ENCODE measurements around the gene ZNF345.

The ZNF345 gene

GRCh38 chr19:36876993-36877938 lies 26.6 kb downstream of the ZNF345 start:
- H3K4me1 Mint-ChIP-seq = no peaks in the 10 kb centered on the region
- no peak for DNase-seq
- no peak overlapping the region for H3K27ac Mint-ChIP-seq
- H3K4me3 Mint-ChIP-seq = no peak overlapping the region
- H3K9me3 Mint-ChIP-seq = peaks cover 57% of the 10 kb centered on the region
- peaks cover 47% of the 10 kb centered on the region for H3K36me3 Mint-ChIP-seq
- H3K27me3 Mint-ChIP-seq = no peaks in the 10 kb centered on the region
- CTCF ChIA-PET = no interaction called here

- CTCF ChIA-PET = interaction anchor here (0.7 kb wide), 1 partner anchor 91 kb away, joined by 3 read pairs; no protein-coding TSS in a partner anchor
- no peak overlapping the region for H3K4me3 Mint-ChIP-seq
- H3K9me3 Mint-ChIP-seq = peaks cover 77% of the 10 kb centered on the region
- no peaks in the 10 kb centered on the region for H3K27me3 Mint-ChIP-seq
- H3K27ac Mint-ChIP-seq = no peak overlapping the region
- DNase-seq = no peak
- peaks cover 71% of the 10 kb centered on the region for H3K36me3 Mint-ChIP-seq
- no peaks in the 10 kb centered on the region for H3K4me1 Mint-ChIP-seq
These were observed 41.2 kb downstream of the ZNF345 start for GRCh38 chr19:36891768-36892357.

- DNase-seq = no peak
- CTCF ChIA-PET = no interaction called here
- H3K27ac Mint-ChIP-seq = no peak overlapping the region
- H3K27me3 Mint-ChIP-seq = no peaks in the 10 kb centered on the region
- H3K4me1 Mint-ChIP-seq = no peaks in the 10 kb centered on the region
- H3K36me3 Mint-ChIP-seq = peaks cover 82% of the 10 kb centered on the region
- H3K4me3 Mint-ChIP-seq = no peak overlapping the region
- H3K9me3 Mint-ChIP-seq = peaks cover 78% of the 10 kb centered on the region
These were observed 44.2 kb downstream of the ZNF345 start for GRCh38 chr19:36894849-36895383.

GRCh38 chr19:36898422-36898821 lies 47.7 kb downstream of the ZNF345 start:
- CTCF ChIA-PET = no interaction called here
- no peak for DNase-seq
- peaks cover 67% of the 10 kb centered on the region for H3K9me3 Mint-ChIP-seq

GRCh38 chr19:36915992-36916830 lies 65.5 kb downstream of the ZNF345 start, which contains the start of the genes ZNF568 and ZNF829:
TSS of gene ZNF568 (plus strand) at chr19:36916332. CDS start at chr19:36922771, 6,439 bp downstream.
TSS of gene ZNF829 (minus strand) at chr19:36916291. CDS start at chr19:36915167, 1,124 bp downstream.
- H3K27me3 Mint-ChIP-seq = no peaks in the 10 kb centered on the region
- peak within 1 kb of the TSS; percentile 83 for H3K4me3 Mint-ChIP-seq
- CTCF ChIA-PET = interaction anchor here (0.8 kb wide), 1 partner anchor 66 kb away, joined by 3 read pairs; the partner anchor contains the start of gene ZNF345
- peak; percentile 97 for DNase-seq
- peaks cover 32% of the 10 kb centered on the region for H3K4me1 Mint-ChIP-seq
- H3K9me3 Mint-ChIP-seq = peaks cover 54% of the 10 kb centered on the region
- peak within 1 kb of the TSS; percentile 95 for H3K27ac Mint-ChIP-seq
- H3K36me3 Mint-ChIP-seq = peaks cover 66% of the 10 kb centered on the region

More at GRCh38 chr19:36898422-36898821, 47.7 kb downstream of the ZNF345 start:
- peaks cover 78% of the 10 kb centered on the region for H3K36me3 Mint-ChIP-seq
- H3K4me1 Mint-ChIP-seq = no peaks in the 10 kb centered on the region
- no peak overlapping the region for H3K4me3 Mint-ChIP-seq
- H3K27me3 Mint-ChIP-seq = no peaks in the 10 kb centered on the region
- H3K27ac Mint-ChIP-seq = no peak overlapping the region

- DNase-seq = no peak
- Mint-ChIP-seq H3K36me3 (peaks cover 65% of the 10 kb centered on the region), H3K9me3 (peaks cover 48% of the 10 kb centered on the region), H3K27ac (peak overlapping the region; percentile 95), H3K27me3 (no peaks in the 10 kb centered on the region), H3K4me3 (peak overlapping the region; percentile 83), H3K4me1 (peaks cover 32% of the 10 kb centered on the region)
- CTCF ChIA-PET = no interaction called here
These were observed 66.3 kb downstream of the ZNF345 start for GRCh38 chr19:36916991-36917390.

- peaks cover 63% of the 10 kb centered on the region for H3K36me3 Mint-ChIP-seq
- no peak for DNase-seq
- H3K4me3 Mint-ChIP-seq = no peak overlapping the region
- peaks cover 44% of the 10 kb centered on the region for H3K9me3 Mint-ChIP-seq
- no peaks in the 10 kb centered on the region for H3K27me3 Mint-ChIP-seq
- no peak overlapping the region for H3K27ac Mint-ChIP-seq
- CTCF ChIA-PET = no interaction called here
- H3K4me1 Mint-ChIP-seq = peaks cover 32% of the 10 kb centered on the region
These were observed 67.4 kb downstream of the ZNF345 start for GRCh38 chr19:36918090-36918489.
